NCI-H2107 treated with DMSO at 0.1 percent for 48 hours (cell line): ENCODE measurements around the gene ATP6V0E1.
"Not testable (repeated sequence)": the region's sequence is repeated elsewhere in the genome, so short reads cannot be mapped to it uniquely, and the experiment has no call there.

Experiments
- DNase-seq: peaks from one replicate; lab custom pipeline; 2025; ENCODE audit not compliant: unreplicated experiment; lab: John Stamatoyannopoulos, UW

The ATP6V0E1 gene

GRCh38 chr5:173069671-173070070, 86.1 kb downstream of the ATP6V0E1 start:
- no peak for DNase-seq

DNA sequence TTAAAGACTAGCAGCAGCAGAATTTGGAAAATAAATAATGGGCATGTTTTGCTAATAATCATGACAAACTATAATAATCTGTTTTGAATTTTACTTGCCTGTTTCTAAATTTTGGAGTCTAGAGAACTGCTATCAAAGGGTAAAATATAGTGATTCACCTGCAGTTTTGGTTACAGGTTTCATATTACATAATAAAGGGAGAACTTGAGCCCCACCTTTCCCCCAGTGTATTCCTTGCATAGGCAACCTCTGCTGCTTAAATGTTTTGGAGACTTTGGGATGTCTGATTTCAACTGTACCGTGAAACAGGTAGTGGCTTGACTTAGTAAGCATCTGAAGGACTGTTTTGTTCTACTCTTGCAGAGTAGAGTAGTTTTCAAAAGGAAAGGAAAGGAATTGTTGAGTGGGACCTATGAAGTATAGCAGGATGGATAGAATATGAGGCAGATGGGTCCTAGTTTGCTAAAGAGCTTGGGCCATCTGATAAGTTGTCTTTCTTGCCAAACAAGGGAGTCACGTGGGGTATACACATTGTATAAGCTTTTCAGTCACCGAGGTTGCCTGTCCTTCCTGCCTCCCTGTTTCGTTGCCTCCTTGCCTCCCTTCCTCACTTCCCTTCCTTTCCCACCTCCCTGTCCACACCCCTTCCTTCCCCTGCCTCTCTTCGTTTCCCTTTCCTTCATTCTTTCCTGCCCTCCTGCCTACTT, 91.7 kb downstream of the ATP6V0E1 start:
- DNase-seq: peak; percentile 6

DNA sequence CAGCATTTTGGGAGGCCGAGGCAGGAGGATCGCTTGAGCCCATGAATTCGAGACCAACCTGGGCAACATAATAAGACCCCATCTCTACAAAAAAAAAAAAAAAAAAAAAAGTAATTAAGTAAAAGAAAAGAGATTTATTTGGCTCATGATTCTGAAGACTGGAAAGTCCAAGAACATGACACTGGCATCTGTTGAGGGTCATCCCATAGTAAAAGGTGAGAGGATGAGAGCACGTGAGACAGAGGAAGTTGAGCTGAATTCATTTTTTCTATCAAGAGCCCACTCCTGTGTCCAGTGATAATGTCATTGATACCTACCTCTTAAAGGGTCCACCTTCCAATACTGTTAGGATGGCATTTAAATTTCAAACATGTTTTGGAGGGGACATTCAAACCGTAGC, 92.4 kb downstream of the ATP6V0E1 start:
- DNase-seq: no peak

- not testable (repeated sequence) for DNase-seq
Observed at GRCh38 chr5:173076471-173076870, 92.9 kb downstream of the ATP6V0E1 start.

- DNase-seq: no peak
Observed at GRCh38 chr5:173078878-173079277, 95.3 kb downstream of the ATP6V0E1 start.
